CD4-positive, alpha-beta T cell (primary cell): ENCODE data around the gene MS4A15. TPM values are rescaled to one million over a fixed set of nuclear protein-coding genes. Genes with fewer than 3 reads are reported as not detected.

Source experiments
- ATAC-seq: fragments of 200-7000 bp; cut with Tn5 transposase; one replicate; pipeline ENCODE4 v1.10.0; 2022; ENCODE audit warnings: mild to moderate bottlenecking; ENCODE audit not compliant: poor library complexity
- CTCF ChIA-PET: fragments of 350-600 bp; sonication (Branson Sonifier 250); formaldehyde crosslinking; loops from one replicate; lab custom pipeline; 2021; ENCODE audit warnings: antibody characterized with exemption, inconsistent platforms; lab: Charles Lee
- POLR2A ChIA-PET: fragments of 350-600 bp; sonication (Branson Sonifier 250); formaldehyde crosslinking; loops from one replicate; lab custom pipeline; 2021; ENCODE audit warnings: antibody characterized with exemption, inconsistent platforms; lab: Charles Lee
- DNase-seq, 14 experiments: peaks; one replicate each; pipeline ENCODE4 v3.0.0-alpha.2; 2013 to 2020; ENCODE audit warnings: mixed read lengths in 2 of 14
- H3K27ac ChIP-seq, 2 donors: one replicate each; pipeline versions ENCODE4 v1.5.1 to v1.7.0; 2013; ENCODE audit warnings: low read length in 2 of 2, low read depth in 1 of 2, mild to moderate bottlenecking in 1 of 2
- H3K27me3 ChIP-seq, 2 experiments: 1 replicate in 1 of 2; 2 replicates in 1 of 2; pipeline versions ENCODE4 v1.6.1 to v1.7.0; 2013; ENCODE audit warnings: low read length in 2 of 2, control low read depth in 1 of 2, mild to moderate bottlenecking in 1 of 2, moderate library complexity in 1 of 2; ENCODE audit not compliant: insufficient read depth in 2 of 2, control insufficient read depth in 1 of 2
- H3K36me3 ChIP-seq: one replicate; pipeline ENCODE4 v1.6.1; 2013; ENCODE audit warnings: low read length, control low read depth; ENCODE audit not compliant: insufficient read depth
- H3K4me1 ChIP-seq: one replicate; pipeline ENCODE4 v1.6.1; 2013; ENCODE audit warnings: low read length, control low read depth; ENCODE audit not compliant: insufficient read depth
- H3K4me3 ChIP-seq: one replicate; pipeline ENCODE4 v1.5.1; 2013; ENCODE audit warnings: mild to moderate bottlenecking, low read length, moderate library complexity
- H3K9me3 ChIP-seq, 2 experiments: 1 replicate in 1 of 2; 2 replicates in 1 of 2; pipeline versions ENCODE4 v1.6.1 to v1.7.0; 2013; ENCODE audit warnings: low read length in 2 of 2, mild to moderate bottlenecking in 2 of 2, control low read depth in 1 of 2, moderate library complexity in 1 of 2; ENCODE audit not compliant: control insufficient read depth in 1 of 2, insufficient read depth in 1 of 2
- H3K27ac Mint-ChIP-seq: one replicate; pipeline ENCODE4 v1.8.0; 2020; ENCODE audit warnings: mixed read lengths
- H3K27me3 Mint-ChIP-seq: one replicate; pipeline ENCODE4 v1.8.0; 2021; ENCODE audit warnings: mixed read lengths
- H3K36me3 Mint-ChIP-seq: one replicate; pipeline ENCODE4 v1.8.0; 2021; ENCODE audit warnings: low read depth, mixed read lengths
- H3K4me1 Mint-ChIP-seq: one replicate; pipeline ENCODE4 v1.8.0; 2021; ENCODE audit warnings: low read depth, mixed read lengths
- H3K4me3 Mint-ChIP-seq: one replicate; pipeline ENCODE4 v1.8.0; 2020; ENCODE audit warnings: mild to moderate bottlenecking, mixed read lengths
- H3K9me3 Mint-ChIP-seq: one replicate; pipeline ENCODE4 v1.8.0; 2020; ENCODE audit warnings: mixed read lengths
- CTCF ChIP-seq: fragments of 200-600 bp; IDR thresholded peaks from one replicate; pipeline ENCODE4 v1.8.0; 2022; ENCODE audit warnings: antibody characterized with exemption, mild to moderate bottlenecking
- intact Hi-C, 2 experiments: fragments of 100-400 bp; cut with DNase I in 1 of 2; cut with micrococcal nuclease in 1 of 2; formaldehyde crosslinking; loops; one replicate each; pipeline versions ENCODE4 v1.15.1 to v1.9.0; 2023 to 2025; cut with DNase I, micrococcal nuclease
- total RNA-seq, 174 experiments: library from RNA in 2 of 174; stranded (reverse) in 2 of 174; gene quantifications; one replicate each; pipeline ENCODE4 v1.2.3 and lab custom pipeline; 2021 to 2026

MS4A15 gene
- total RNA-seq, 2 experiments from 2014 or later: not detected

GRCh38 chr11:60810569-60810968 lies 53.9 kb downstream of the MS4A15 start:
- Mint-ChIP-seq H3K36me3 (no peaks in the 10 kb centered on the region), H3K9me3 (no peaks in the 10 kb centered on the region), H3K27me3 (peaks cover 10% of the 10 kb centered on the region), H3K27ac (no peak overlapping the region), H3K4me1 (no peaks in the 10 kb centered on the region), H3K4me3 (no peak overlapping the region)
- no peak overlapping the region for H3K4me3 ChIP-seq
- TF ChIP-seq CTCF: no peak
- H3K27me3 ChIP-seq: no peaks in the 10 kb centered on the region
- intact Hi-C loops: no loop called here
- H3K36me3 ChIP-seq: no peaks in the 10 kb centered on the region
- peaks cover 0 to under 1% of the 10 kb centered on the region in 2 experiments for H3K9me3 ChIP-seq
- no peaks in the 10 kb centered on the region for H3K4me1 ChIP-seq
- H3K27ac ChIP-seq: no peak overlapping the region
- DNase-seq: no peak
- no peak for ATAC-seq
- POLR2A ChIA-PET: no interaction called here
- CTCF ChIA-PET: no interaction called here

- no peak for ATAC-seq
- CTCF ChIA-PET: no interaction called here
These were observed 56.7 kb downstream of the MS4A15 start for GRCh38 chr11:60813324-60813723.

GRCh38 chr11:60814112-60814511 lies 57.4 kb downstream of the MS4A15 start:
- no peak overlapping the region for H3K4me3 ChIP-seq
- intact Hi-C loops: no loop called here
- peaks cover 11 to 17% of the 10 kb centered on the region in 2 experiments for H3K9me3 ChIP-seq
- ChIA-PET POLR2A (no interaction called here), CTCF (no interaction called here)
- no peak overlapping the region for H3K27ac ChIP-seq
- no peaks in the 10 kb centered on the region for H3K36me3 ChIP-seq
- H3K9me3 Mint-ChIP-seq: no peaks in the 10 kb centered on the region
- H3K4me1 Mint-ChIP-seq: no peaks in the 10 kb centered on the region
- H3K27me3 Mint-ChIP-seq: peaks cover 5% of the 10 kb centered on the region
- H3K36me3 Mint-ChIP-seq: no peaks in the 10 kb centered on the region
- ATAC-seq (no peak), DNase-seq (no peak)
- H3K27ac Mint-ChIP-seq: no peak overlapping the region
- H3K4me3 Mint-ChIP-seq: no peak overlapping the region
- H3K4me1 ChIP-seq: no peaks in the 10 kb centered on the region
- peaks cover 0 to 6% of the 10 kb centered on the region in 2 experiments for H3K27me3 ChIP-seq
- TF ChIP-seq CTCF: no peak

More at GRCh38 chr11:60813324-60813723, 56.7 kb downstream of the MS4A15 start:
- Histone ChIP-seq H3K9me3 (peaks cover 11 to 17% of the 10 kb centered on the region in 2 experiments), H3K4me1 (no peaks in the 10 kb centered on the region), H3K4me3 (no peak overlapping the region), H3K36me3 (no peaks in the 10 kb centered on the region), H3K27me3 (peaks cover 0 to 6% of the 10 kb centered on the region in 2 experiments), H3K27ac (no peak overlapping the region)
- no peak for TF ChIP-seq CTCF
- peaks cover 5% of the 10 kb centered on the region for H3K27me3 Mint-ChIP-seq
- intact Hi-C loops: no loop called here
- POLR2A ChIA-PET: no interaction called here
- no peaks in the 10 kb centered on the region for H3K36me3 Mint-ChIP-seq
- no peaks in the 10 kb centered on the region for H3K9me3 Mint-ChIP-seq
- no peak for DNase-seq
- no peak overlapping the region for H3K27ac Mint-ChIP-seq
- no peaks in the 10 kb centered on the region for H3K4me1 Mint-ChIP-seq
- H3K4me3 Mint-ChIP-seq: no peak overlapping the region
